ENCODE measurements around the gene ENOPH1.

- TF ChIP-seq POLR2A (IDR thresholded peaks at IDR 0.05; ENCODE audit: low read length) (no peak), GATA1 (IDR thresholded peaks at IDR 0.05; ENCODE audit: low read depth, low read length) (no peak)
Measured at GRCh38 chr4:82403725-82404124, 26.7 kb upstream of the ENOPH1 start.
